SIG-M5 treated with dmso at 0.1 percent for 504 hours (cell line): ENCODE results near the gene GPHN.

ENCODE experiments used
- DNase-seq: peaks from one replicate; lab custom pipeline; 2025; ENCODE audit not compliant: unreplicated experiment; lab: John Stamatoyannopoulos, UW

The GPHN gene

DNA sequence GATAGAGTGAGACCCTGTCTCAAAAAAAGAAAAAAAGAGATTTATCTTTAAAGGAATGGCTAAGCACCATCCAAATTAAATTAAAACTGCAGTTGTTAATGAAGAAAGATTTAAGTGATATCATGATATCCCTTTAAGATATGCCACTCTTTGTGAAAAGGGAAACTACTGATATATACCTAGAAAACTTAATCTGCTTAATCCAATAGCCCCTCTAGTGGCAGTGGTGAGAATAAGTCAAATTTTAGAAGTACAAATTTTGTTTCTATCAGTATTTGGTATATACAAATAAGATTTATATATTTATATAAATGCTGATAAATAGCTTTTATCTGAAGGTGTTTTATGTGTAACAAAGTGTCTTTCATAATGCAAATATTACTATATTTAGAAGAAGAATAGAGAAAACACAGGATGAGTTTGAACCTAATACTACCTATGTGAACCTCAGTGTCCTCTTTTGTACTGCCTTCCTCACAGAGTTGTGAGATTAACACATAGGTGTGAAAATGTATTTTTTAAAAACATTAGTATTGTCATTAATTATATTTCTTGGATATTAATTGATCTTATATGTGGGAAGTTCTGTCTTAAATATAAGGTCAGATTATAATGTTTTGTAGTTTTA lies 629.9 kb downstream of the GPHN start:
- peak; percentile 43 for DNase-seq

DNA sequence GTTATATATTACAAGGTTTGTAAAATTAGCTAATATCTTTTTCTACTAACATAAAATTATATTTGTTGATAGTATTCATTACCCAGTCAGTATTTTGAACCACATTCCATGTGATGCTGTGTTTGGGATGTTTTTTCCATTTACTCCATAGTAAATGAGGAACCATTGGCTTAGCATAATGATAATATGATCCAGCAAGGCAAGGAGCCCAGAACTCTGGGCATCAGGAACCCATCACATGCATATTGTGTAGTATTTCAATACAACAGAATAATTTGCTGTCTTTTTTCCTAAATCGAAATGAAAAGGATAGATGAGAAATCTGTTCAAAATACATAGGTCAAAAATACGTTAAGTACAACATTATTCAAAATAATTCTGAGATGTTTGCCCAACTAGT lies 632.6 kb downstream of the GPHN start:
- no peak for DNase-seq

DNA sequence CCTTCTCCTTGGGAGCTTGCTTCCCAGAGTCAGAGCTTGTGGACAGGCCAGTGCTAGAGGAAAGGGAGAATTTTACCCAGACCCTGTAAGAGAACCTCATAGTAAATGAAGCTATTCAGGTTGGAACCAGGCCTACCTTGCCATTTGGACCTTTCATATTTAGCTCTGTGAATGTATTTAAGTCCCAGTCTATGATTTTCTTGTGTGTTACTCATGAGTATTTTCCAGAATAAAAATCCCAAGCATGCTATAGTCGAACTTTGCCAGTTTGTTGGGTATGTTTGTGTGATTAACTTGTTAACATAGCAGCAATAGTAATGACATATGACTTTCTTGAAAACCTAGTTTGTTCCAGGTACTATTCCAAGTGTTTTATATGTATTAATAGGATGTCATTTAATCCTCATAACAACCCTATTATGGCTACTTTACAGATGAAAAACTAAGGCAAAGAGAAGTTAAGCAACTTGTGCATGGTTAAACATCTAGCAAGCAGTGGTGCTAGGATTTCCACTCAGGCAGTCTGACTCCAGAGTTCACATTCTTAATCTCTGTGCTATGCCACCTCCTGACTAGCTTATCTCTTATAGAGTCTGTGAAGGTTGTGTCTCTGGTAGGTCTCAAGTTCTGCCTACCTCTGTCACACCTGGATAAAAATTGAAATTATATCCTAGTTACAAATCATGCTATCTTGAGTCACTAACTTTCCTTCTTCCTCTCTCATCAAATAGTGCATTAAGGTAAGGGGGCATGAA lies 633.4 kb downstream of the GPHN start:
- DNase-seq = no peak

DNA sequence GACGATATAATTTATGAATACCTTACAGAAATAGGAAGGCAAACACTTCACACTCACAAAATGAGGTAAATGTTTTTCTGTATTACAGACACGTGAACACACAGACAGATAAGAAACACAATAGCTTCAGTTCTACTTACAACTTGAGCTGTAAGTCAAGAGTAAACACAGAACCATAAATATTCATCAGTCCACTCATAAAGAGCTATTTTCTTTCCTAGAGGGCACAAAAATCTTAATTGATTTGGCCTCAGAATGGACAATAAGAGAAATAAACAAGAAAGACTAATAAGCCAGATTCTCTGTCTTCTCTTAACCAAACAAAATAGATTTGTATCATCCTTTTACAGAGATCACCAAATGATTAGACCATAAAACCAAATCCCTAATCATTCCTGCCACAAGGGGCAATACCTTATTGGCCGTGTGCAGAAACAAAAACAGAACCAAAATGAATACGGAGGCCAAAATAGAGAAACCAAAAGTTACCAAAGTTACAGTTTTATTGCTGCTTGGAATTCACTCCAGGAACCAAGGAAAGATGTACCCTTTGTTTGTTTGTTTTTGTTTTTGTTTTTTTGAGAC lies 643.2 kb downstream of the GPHN start:
- no peak for DNase-seq

DNA sequence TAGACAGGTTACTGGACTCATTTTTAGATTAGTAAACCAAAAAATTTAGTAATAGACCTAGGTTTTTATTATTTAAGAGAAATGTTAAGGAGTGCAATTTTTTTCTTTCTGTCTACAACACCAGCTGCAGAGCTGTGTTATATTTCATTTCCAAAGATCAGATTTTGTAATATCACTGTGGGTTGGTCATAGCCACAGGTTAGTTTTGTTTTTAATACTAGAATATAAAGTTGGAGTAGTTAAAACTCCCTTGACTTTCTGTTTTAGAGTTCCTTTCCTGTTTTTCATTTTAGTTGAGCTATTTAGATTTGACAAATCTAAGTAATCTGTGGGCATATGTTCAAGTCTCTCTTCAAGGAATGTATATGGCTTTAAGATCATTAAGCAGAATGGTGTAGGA lies 650.6 kb downstream of the GPHN start:
- DNase-seq = no peak

DNA sequence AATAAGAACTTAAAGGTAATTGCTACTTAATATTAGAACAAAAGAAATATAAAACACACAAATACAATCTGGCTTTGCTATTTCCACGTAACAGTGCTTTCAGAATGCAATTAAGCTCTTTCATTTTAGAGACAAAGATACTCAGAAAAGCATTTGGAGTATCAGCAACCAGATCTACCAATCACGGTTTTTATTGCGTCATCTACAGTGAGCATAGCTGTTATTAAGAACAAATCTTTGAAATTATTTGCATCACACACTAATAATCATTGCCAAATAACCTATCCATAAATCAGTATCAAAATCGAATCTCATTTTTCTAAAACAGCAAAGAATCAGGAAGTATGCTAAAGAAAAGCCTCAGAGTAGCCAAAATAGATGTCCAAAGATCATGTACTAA lies 654.4 kb downstream of the GPHN start:
- DNase-seq = no peak

DNA sequence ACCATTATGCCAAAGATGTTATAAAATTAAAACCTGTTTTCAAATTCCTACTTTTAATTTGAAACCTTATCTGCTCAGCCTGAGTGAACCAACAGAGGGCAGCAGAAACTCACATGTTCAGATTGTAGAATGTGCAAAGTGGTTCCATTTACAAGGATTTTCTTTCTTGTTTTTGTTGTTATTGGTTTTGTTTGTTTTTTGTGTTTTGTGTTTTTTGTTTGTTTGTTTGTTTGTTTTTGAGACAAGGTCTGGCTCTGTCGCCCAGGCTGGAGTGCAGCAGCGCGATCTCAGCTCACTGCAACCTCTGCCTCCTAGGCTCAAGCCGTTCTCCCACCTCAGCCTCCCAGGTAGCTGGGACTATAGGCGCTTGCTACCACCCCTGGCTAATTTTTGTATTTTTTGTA lies 658.5 kb downstream of the GPHN start:
- peak; percentile 35 for DNase-seq

DNA sequence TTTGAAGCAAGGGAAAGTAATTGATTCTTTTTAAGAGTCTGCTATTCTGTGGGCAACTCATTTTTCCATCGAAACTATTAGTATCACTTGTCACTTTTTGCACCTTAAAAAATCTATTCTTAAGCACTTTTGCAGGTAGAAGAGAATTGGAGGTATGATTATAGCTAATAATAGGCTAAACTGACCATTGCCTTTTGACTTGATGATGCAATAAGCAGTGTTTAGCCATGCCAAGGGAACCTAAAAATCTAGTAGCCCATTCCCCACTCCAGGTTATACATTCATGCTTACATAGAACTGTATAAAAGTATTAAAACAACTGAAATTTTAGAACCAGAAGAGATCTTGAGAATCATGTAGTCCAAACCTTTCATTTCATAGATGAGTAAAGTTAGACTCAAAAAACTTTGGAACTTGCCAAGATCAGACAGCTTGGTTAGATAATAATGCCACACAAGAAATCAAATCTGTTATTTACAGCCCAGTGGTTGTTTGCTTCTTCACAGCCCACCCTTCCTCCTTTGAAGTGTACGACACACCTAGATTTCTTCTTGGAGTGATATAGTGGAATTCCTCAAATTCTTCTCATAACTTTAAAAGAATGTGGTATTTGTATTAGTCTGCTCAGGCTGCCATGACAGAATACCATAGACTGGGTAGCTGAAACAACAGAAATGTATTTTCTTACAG lies 659.6 kb downstream of the GPHN start:
- DNase-seq = no peak

DNA sequence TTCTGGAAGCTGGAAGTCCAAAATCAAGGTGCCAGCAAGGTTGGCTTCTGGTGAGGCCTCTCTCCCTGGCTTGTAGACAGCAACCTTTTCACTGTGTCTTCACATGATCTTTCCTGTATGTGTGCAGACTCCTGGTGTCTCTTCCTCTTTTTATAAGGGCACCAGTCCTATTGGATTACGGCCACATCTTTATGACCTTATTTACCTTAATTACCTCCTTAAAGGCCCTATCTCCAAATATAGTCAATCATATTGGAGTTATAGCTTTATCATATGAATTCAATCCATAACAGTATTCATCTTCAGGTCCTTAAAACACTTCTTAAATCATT lies 660.1 kb downstream of the GPHN start:
- DNase-seq = no peak

DNA sequence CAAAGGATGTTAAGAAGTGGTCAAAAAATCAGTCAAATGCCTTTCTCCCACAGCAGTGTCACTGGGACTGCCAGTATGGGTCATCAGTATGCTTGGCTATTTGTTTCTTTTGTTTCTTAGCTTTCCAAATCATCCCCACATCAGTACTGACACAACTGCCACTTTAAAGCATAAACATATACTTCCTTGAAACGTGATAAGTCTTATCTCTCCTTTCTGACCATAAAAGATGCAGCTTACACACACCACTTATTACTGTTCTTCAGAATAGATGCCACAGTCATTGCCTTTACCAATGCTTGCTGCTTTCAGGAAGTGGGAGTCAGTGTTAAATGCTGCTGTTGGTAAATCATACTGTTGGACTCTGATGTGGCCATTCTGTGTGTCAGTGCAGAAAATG lies 662.7 kb downstream of the GPHN start:
- no peak for DNase-seq

DNA sequence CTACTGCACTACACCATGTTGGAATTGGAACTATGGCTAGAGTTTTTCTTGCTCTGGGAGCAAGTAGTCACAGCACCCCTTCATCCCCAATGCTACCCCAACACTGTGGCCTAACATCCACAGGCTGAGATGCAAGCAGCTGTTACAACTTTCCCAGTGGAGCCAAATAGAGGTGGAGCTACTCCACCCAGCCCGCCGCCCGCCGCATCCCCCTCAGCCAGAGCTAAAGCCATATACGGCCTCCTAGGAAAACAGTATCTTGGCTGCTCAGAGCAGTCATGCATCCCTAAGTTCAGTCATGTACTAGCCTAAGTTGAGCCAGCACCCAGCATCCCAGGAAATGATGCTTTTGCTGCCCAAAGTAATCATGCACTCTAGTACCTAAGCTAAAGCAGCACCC lies 664.1 kb downstream of the GPHN start:
- DNase-seq = no peak

DNA sequence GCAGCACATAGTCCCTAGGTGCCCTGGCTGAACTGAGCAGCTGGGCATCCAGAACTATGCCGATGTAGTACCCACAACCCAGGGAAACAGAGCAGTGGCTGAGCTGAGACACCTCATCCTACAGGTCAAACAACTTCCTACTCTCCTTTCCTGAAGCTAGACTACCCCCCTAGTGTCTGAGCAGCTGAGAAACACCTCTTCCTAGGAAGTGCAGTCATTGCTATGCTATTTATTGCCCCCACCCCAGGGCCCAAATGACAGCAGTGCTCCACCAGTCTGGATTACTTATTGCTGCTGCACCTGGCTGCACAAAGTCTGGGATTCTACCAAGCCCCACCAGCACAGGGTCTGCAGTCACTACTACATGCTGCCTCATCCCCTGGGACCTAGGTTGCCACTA lies 664.6 kb downstream of the GPHN start:
- no peak for DNase-seq

DNA sequence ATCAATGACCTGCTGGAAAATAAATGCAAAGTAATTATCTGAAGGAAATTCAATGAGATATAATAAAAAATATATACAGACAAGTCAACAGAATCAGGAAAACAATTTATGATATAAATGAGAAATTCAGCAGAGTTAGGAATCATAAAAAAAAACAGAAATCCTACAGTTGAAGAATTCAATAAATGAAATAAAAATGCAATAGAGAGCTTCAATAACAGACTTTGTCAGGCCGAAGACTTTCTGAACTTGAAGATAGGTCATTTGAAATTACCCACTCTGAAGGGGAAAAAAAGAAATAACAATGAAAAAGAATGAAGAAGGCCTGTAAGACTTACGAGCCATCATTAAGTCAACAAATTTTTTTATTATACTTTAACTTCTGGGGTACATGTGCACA lies 665.8 kb downstream of the GPHN start:
- DNase-seq = no peak

DNA sequence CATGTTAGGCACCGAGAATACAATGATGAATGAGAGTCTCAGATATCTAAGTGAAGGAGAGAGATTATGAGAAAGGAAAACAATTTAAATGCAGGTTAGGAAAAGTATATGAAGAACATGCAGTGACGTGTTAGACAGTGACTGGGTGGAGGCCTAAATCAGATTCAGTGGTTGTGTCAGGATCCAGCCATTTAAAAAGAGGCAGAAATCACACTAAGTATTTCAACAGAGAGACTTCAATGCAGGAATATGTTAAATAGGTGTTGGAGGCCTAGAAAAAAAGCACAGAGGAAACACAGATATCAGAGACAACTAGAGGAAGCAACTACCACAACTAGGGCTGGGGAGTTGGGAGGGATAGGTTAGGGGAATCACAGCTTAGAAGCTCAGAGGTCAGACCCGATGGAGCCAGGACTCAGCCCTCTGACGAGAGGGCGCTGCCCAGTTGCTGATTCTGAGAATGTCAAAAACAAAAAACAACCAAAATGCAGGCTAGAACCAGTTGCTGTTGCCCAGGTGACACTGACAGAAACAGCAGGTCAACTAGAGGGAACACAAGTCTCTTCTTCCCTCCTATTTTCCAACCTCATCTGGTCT lies 678.3 kb downstream of the GPHN start:
- DNase-seq = no peak

DNA sequence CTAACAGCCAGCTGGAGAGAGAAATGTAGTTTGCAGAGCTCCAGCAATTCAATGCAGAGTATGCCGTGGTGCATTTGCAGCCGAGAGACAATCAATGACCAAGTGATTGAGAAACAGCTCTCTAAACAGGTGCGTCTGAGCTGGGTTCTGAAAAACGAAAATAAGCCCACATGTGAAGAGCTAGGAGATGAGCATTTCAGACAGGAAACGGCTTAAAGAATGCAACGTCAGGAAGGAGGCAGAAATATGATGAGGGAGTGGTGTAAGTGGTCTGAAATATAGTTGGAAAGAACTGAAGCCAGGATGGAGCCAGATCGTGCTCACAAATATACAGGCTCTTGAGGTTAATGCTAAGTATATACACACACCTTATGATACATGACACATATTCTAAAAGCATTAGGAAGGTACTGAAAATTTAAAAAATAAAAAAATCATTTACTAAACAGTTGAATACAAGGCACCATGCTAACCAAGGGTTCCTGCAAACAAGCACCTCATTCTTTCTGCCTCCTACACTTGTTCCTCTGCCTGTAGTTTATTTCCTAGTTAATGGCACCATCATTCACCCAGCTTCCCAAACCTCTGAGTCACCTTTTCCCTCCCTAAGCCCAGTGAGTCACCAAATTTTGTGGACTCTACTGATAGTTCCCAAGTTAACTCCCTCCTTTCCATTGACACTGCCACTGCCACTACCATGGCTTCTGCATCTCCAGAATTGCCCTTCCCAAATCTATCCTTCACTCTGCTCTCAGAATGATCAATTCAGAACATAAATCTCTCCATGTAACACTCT lies 679.0 kb downstream of the GPHN start:
- DNase-seq = no peak

DNA sequence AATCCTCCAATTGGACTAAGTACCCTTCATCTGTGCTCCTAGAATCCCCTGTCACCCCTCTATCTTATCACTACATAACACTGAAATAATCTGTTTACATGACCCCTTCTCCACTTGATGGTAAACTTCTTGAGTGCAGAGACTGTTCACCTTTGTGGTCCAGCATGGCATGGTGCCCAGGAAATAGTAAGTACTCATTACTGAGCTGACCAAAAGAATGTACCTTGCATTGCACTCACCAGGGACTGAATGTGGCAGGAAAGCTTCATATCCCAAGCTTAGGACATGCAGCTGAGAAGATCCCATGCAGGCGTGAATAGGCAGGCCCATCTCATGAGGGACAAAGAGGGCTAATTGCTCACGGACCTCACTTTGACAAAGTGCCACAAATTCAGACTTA lies 679.9 kb downstream of the GPHN start:
- DNase-seq = no peak

DNA sequence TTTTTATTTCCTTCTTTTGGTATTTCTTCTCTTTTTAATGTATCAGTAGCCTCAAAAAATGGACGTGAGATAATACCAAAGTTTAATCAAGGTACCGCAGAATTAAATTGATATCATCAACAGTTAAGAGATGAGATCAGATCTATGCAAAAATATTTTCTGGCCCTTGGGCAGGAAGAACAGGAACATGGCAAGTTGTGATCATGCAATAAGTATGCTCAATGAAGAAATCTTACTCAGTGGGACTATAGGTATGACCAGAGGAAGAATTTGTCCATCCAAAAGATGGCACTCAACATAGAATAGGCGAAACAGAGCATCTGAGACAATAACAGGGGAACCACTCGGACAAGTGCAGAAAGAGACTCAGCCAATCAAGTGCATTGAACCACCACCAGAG lies 680.4 kb downstream of the GPHN start:
- DNase-seq = no peak

DNA sequence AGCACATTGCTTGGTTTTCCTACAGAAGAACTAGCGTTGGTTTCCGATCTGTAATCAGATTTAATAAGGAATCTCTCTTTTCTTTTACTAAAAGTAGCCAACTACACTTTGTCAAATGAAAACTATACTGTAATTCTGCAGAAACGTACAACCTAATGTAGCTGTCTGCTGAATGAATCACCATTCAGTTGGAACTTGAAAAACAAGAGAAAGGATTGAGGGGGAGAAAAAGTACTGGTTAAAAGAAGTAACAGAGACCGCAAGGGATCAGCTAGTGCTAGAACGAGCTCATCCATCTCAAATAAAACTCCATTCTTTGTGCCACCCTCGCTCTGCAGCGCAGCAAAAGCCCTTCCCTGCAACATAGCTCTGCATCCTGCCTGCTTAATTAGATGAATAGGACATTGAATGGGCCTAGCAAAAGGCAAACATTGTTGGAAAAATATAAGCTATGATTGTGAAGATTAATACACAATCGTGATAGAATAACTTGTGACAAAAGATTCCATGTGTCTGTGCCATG lies 683.9 kb downstream of the GPHN start:
- DNase-seq = no peak

DNA sequence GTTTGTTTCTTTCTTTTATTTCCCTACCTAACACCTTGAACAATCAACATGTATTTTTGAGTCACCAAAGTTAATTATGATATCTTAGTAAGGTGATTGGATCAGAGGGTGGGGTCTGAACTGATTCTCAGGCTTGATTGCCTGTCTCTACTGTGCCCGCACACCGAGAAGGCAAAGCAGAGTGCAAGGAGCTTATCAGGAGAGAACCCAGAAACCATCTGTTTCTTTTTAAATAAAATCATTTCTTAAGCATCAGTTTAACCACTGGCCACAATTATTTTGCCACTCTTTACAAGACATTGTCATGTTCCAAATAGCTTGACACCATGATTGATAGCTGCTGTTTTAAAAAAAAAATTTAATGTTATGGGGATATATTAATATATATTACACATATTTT lies 684.4 kb downstream of the GPHN start:
- no peak for DNase-seq

DNA sequence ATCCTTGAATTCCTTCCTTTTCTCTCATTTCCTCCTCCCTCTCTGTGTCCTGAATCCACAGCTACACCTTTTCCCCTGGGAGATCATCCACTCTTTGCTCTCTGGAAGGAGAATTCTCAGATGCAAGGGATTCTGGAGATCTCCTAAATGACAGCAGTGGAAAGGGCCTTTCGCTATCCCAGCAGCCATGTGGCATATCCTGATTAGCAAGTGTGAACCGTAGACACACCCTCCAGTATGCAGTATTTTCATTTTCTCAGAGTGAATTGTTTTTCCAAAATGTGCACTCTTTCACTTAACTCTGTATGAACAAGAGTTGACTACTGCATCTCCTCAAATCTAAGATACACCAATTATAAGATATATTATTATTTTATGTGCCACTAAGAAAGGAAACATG lies 687.3 kb downstream of the GPHN start:
- no peak for DNase-seq

DNA sequence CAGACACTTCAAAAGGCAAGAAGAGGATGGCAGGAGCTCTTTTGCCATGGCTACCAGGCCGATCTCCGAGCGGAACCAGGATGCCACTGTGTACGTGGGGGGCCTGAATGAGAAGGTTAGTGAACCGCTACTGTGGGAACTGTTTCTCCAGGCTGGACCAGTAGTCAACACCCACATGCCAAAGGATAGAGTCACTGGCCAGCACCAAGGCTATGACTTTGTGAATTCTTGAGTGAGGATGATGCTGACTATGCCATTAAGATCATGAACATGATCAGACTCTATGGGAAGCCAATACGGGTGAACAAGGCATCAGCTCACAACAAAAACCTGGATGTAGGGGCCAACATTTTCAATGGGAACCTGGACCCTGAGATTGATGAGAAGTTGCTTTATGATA lies 691.1 kb downstream of the GPHN start:
- no peak for DNase-seq
